ENCODE data around the gene CPNE5. TPM values are rescaled to one million over a fixed set of nuclear protein-coding genes. Genes with fewer than 3 reads are reported as not detected.

Gene CPNE5
- total and polyA plus RNA-seq, 2 experiments from 2014 or later, result 0.30 to 1.2 TPM

- no peak overlapping the region for H3K4me2 ChIP-seq
- no peaks in the 10 kb centered on the region for H3K9me2 ChIP-seq (replicated peaks; ENCODE audit: insufficient read depth)
- H3K27me3 ChIP-seq, result no peaks in the 10 kb centered on the region
- no peaks in the 10 kb centered on the region for H3K36me3 ChIP-seq (replicated peaks; ENCODE audit: insufficient read depth, low read depth)
- H2AFZ ChIP-seq, result no peak overlapping the region
- TF ChIP-seq CTCF (IDR thresholded peaks at IDR 0.05; ENCODE audit: poor library complexity) (no peak), EZH2phosphoT487 (IDR thresholded peaks at IDR 0.05; ENCODE audit: low read depth, severe bottlenecking, unreplicated experiment) (no peak), EZH2 (IDR thresholded peaks at IDR 0.05; ENCODE audit: borderline replicate concordance) (no peak)
- no peak overlapping the region for H3K27ac ChIP-seq
- no peaks in the 10 kb centered on the region for H3K79me2 ChIP-seq
- H3K4me3 ChIP-seq, result no peak overlapping the region
- no peaks in the 10 kb centered on the region for H3K4me1 ChIP-seq (ENCODE audit: insufficient read depth)
- H4K20me1 ChIP-seq (ENCODE audit: insufficient read depth, poor library complexity, severe bottlenecking), result no peaks in the 10 kb centered on the region
- DNase-seq (ENCODE audit: low spot score), result no peak
- 85% methylated on average over 11 of the region's 11 CpGs for WGBS (ENCODE audit: low lambda C conversion rate, missing lambda C conversion rate)
- H3K9me3 ChIP-seq (ENCODE audit: low read depth), result no peaks in the 10 kb centered on the region
Observed at GRCh38 chr6:36760685-36761435, 78.4 kb downstream of the CPNE5 start.

GRCh38 chr6:36759148-36759759 is 80.0 kb downstream of the CPNE5 start:
- H3K27ac ChIP-seq, result no peak overlapping the region
- H3K4me3 ChIP-seq, result no peak overlapping the region

GRCh38 chr6:36758516-36759147 is 80.6 kb downstream of the CPNE5 start:
- Histone ChIP-seq H3K4me2 (no peak overlapping the region), H3K27me3 (no peaks in the 10 kb centered on the region), H4K20me1 (ENCODE audit: insufficient read depth, poor library complexity, severe bottlenecking) (no peaks in the 10 kb centered on the region), H2AFZ (no peak overlapping the region), H3K79me2 (no peaks in the 10 kb centered on the region), H3K36me3 (replicated peaks; ENCODE audit: insufficient read depth, low read depth) (no peaks in the 10 kb centered on the region), H3K27ac (no peak overlapping the region), H3K9me2 (replicated peaks; ENCODE audit: insufficient read depth) (no peaks in the 10 kb centered on the region), H3K4me1 (ENCODE audit: insufficient read depth) (no peaks in the 10 kb centered on the region), H3K9me3 (ENCODE audit: low read depth) (no peaks in the 10 kb centered on the region), H3K4me3 (no peak overlapping the region)
- 77% methylated on average over 15 of the region's 15 CpGs for WGBS (ENCODE audit: low lambda C conversion rate, missing lambda C conversion rate)
- DNase-seq (ENCODE audit: low spot score), result no peak
- TF ChIP-seq EZH2phosphoT487 (IDR thresholded peaks at IDR 0.05; ENCODE audit: low read depth, severe bottlenecking, unreplicated experiment), result no peak
- no peak for TF ChIP-seq CTCF (IDR thresholded peaks at IDR 0.05; ENCODE audit: poor library complexity)
- TF ChIP-seq EZH2 (IDR thresholded peaks at IDR 0.05; ENCODE audit: borderline replicate concordance), result no peak

More at GRCh38 chr6:36759148-36759759, 80.0 kb downstream of the CPNE5 start:
- TF ChIP-seq EZH2phosphoT487 (IDR thresholded peaks at IDR 0.05; ENCODE audit: low read depth, severe bottlenecking, unreplicated experiment), result no peak
- TF ChIP-seq CTCF (IDR thresholded peaks at IDR 0.05; ENCODE audit: poor library complexity), result peak; percentile 97
- no peak for TF ChIP-seq EZH2 (IDR thresholded peaks at IDR 0.05; ENCODE audit: borderline replicate concordance)
- H3K9me2 ChIP-seq (replicated peaks; ENCODE audit: insufficient read depth), result no peaks in the 10 kb centered on the region
- H4K20me1 ChIP-seq (ENCODE audit: insufficient read depth, poor library complexity, severe bottlenecking), result no peaks in the 10 kb centered on the region
- peak; percentile 92 for DNase-seq (ENCODE audit: low spot score)
- H3K79me2 ChIP-seq, result no peaks in the 10 kb centered on the region
- no peak overlapping the region for H2AFZ ChIP-seq
- H3K4me1 ChIP-seq (ENCODE audit: insufficient read depth), result no peaks in the 10 kb centered on the region
- H3K9me3 ChIP-seq (ENCODE audit: low read depth), result no peaks in the 10 kb centered on the region
- no peak overlapping the region for H3K4me2 ChIP-seq
- no peaks in the 10 kb centered on the region for H3K27me3 ChIP-seq
- H3K36me3 ChIP-seq (replicated peaks; ENCODE audit: insufficient read depth, low read depth), result no peaks in the 10 kb centered on the region
- WGBS (ENCODE audit: low lambda C conversion rate, missing lambda C conversion rate), result 17% methylated on average over 8 of the region's 8 CpGs
